ENCODE measurements around the gene CRYBG2.

CRYBG2 gene

DNA sequence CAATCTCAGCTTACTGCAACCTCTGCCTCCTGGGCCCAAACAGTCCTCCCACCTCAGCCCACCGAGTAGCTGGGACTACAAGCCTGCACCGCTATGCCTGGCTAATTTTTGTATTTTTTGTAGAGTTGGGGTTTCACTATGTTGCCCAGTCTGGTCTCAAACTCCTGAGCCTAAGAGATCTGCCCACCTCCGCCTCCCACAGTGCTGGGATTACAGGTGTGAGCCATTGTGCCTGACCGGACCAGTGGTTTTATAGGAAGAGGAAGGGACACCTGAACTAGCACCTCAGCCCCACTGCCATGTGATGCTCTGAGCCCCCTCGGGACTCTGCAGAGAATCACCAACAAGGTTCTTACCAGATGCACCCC is 4.1 kb downstream of the CRYBG2 start:
- H3K4me3 ChIP-seq (replicated peaks; ENCODE audit: low read depth, low read length), result no peak overlapping the region
- TF ChIP-seq, protein P1, sequence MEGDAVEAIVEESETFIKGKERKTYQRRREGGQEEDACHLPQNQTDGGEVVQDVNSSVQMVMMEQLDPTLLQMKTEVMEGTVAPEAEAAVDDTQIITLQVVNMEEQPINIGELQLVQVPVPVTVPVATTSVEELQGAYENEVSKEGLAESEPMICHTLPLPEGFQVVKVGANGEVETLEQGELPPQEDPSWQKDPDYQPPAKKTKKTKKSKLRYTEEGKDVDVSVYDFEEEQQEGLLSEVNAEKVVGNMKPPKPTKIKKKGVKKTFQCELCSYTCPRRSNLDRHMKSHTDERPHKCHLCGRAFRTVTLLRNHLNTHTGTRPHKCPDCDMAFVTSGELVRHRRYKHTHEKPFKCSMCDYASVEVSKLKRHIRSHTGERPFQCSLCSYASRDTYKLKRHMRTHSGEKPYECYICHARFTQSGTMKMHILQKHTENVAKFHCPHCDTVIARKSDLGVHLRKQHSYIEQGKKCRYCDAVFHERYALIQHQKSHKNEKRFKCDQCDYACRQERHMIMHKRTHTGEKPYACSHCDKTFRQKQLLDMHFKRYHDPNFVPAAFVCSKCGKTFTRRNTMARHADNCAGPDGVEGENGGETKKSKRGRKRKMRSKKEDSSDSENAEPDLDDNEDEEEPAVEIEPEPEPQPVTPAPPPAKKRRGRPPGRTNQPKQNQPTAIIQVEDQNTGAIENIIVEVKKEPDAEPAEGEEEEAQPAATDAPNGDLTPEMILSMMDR (IDR thresholded peaks at IDR 0.05; ENCODE audit: low read length, missing control alignments), result no peak
- no peak for DNase-seq (ENCODE audit: low read depth)

DNA sequence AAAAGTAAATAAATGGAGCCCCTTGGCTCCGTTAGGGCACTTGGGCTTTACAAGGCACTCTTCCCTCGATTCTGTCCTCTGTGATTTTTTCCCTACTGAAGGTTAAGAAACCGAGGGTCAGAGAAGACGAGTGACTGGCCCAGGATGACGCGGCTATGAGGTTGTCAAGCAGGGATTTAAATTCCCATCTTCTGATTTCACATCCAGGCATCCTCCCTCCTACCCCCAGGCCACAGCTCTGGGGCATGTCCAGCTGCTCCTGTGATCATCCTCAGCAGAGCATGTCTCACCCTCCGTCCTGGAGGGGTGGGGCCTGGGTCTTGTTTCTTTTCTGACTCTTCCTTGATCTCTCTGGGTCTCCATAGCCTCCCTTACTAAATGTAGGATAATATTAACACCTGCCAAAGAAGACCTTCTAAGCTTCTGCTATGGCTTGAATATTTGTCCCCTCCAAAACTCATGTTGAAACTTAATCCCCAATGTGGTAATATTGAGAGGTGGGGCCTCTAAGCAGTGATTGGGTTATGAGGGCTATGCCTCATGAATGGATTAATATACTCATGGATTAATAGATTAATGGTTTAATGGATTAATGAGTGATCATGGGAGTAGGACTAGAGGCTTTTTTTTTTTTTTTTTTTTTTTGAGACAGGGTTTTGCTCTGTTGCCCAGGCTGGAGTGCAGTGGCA is 4.6 kb downstream of the CRYBG2 start:
- TF ChIP-seq, protein P1 (IDR thresholded peaks at IDR 0.05; ENCODE audit: low read length, missing control alignments), result no peak
- H3K4me3 ChIP-seq (replicated peaks; ENCODE audit: low read depth, low read length), result no peak overlapping the region
- peak; percentile 34 for DNase-seq (ENCODE audit: low read depth)

DNA sequence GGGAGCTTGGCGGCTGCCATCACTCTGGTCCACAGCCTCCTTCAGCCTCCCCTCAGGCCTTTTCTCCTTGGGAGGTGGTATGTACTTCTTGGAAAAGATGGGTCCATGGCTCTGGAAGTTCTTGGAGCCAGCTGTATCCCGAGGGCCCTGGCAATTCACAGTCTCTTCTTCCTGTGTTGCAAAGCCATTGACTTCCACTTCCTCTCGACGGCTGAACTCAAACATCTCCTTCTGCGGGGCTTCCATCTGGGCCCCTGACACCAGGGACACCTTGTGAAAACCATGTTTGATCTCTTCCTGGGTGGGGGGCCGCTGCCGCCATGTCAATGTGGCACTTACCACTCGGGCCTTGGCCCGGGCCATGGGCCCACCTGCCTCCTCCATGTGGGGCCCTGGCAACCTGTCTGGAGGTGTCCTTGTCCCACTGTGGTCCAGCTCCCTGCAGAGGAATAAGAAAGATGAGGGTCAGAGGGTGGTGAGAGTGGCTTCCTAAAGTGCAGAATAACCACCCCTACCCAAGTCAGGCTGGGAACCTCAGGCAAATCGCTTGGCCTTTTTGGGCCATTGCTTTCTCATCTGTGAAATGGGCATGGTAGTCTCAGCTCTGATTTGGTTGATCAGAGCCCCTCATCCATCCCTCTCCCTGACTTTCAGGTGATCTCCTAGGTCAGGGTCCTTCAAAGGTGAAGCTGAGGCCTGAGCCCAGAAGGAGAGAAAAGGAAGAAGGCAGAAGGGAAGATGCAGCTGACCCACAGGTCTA is 7.5 kb downstream of the CRYBG2 start:
- no peak overlapping the region for H3K4me3 ChIP-seq (replicated peaks; ENCODE audit: low read depth, low read length)
- TF ChIP-seq, protein P1 (IDR thresholded peaks at IDR 0.05; ENCODE audit: low read length, missing control alignments), result no peak
- DNase-seq (ENCODE audit: low read depth), result no peak

- DNase-seq (ENCODE audit: low read depth), result no peak
- TF ChIP-seq, protein P1 (IDR thresholded peaks at IDR 0.05; ENCODE audit: low read length, missing control alignments), result no peak
- H3K4me3 ChIP-seq (replicated peaks; ENCODE audit: low read depth, low read length), result no peak overlapping the region
Observed at GRCh38 chr1:26345718-26346117, 8.2 kb downstream of the CRYBG2 start.

DNA sequence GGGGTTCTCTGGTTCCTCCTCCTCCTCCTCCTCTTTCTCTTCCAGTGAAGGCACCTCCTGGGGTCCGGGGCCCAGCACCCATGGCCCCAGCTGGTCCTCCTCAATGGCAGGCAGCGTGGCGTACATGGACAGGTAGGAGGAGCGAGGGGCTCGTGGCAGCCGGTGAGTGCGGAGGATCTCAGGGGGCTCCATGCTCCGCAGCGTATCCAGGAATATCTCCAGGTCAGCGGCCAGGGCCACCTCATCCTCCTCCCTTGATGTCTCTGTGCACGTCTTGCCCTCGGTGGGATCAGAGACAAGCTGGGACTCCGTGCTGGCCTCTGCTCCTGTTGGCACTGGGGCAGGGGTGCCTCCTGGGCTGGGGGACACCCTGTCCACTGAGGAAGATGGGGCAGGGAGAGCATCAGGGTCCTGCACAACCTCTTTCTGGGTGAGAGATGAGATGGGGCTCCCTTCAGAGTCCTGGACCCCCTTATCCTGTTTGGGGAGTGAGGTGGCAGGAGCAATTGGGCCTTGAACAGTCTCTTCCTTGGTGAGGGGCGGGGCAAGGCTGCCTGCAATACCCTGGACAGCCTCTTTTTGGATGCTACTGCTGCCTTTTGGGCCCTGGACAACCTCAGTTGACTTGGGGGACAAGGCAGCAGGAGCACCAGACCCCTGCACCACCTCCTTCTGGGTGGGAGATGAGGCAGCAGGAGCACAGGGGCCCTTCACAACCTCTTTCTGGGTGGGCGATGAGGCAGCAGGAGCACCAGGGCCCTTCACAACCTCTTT is 9.6 kb downstream of the CRYBG2 start:
- no peak for DNase-seq (ENCODE audit: low read depth)
- TF ChIP-seq, protein P1 (IDR thresholded peaks at IDR 0.05; ENCODE audit: low read length, missing control alignments), result no peak

DNA sequence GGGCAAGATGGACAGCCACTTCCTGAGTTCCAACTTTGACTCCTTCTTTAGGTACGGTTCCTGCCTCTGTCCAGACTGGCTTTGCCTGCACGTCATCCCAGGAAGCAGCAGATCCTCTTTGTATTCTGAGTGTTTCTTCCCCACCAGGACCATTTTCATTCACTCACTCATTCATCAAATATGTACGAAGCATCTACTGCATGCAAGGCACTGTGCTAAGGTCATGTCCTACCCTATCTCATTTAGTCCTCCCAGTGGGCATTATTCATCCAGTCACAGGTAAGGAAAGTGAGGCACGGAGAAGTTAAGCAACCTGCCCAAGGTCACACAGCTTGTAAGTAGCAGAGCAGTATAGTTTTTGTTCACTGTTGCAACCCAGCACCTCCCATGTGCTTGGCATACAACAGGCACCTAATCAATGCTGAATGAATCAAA is 13.9 kb downstream of the CRYBG2 start:
- TF ChIP-seq, protein P1 (IDR thresholded peaks at IDR 0.05; ENCODE audit: low read length, missing control alignments), result no peak
- H3K4me3 ChIP-seq (replicated peaks; ENCODE audit: low read depth, low read length), result no peak overlapping the region
- DNase-seq (ENCODE audit: low read depth), result no peak

More for the DNA sequence above, 9.6 kb downstream of the CRYBG2 start:
- no peak overlapping the region for H3K4me3 ChIP-seq (replicated peaks; ENCODE audit: low read depth, low read length)

All from fibroblast of pulmonary artery (primary cell).